Smooth muscle cell (in vitro differentiated cells): ENCODE data around the gene PDCD1. TPM values are rescaled to one million over a fixed set of nuclear protein-coding genes. Genes with fewer than 3 reads are reported as not detected.

ENCODE experiments used
- DNase-seq: peaks from one replicate; lab custom pipeline; 2025; ENCODE audit not compliant: unreplicated experiment; lab: John Stamatoyannopoulos, UW
- H2AFZ ChIP-seq: fragments of 200-600 bp; sonication (generic); 2 replicates; pipeline ENCODE4 v1.6.0; 2016; ENCODE audit warnings: antibody characterized with exemption, low read depth, mild to moderate bottlenecking
- H3F3A ChIP-seq: fragments of 200-600 bp; sonication (generic); 2 replicates; pipeline ENCODE4 v1.6.0; 2017; ENCODE audit warnings: antibody characterized with exemption, low read depth
- H3K27ac ChIP-seq: fragments of 200-600 bp; sonication (generic); 2 replicates; pipeline ENCODE4 v1.5.1; 2016; ENCODE audit warnings: low read depth, mild to moderate bottlenecking
- H3K27me3 ChIP-seq: fragments of 200-600 bp; sonication (generic); 2 replicates; pipeline ENCODE4 v1.6.1; 2016; ENCODE audit warnings: low read depth, mild to moderate bottlenecking
- H3K36me3 ChIP-seq: fragments of 200-600 bp; sonication (generic); 2 replicates; pipeline ENCODE4 v1.5.1; 2016; ENCODE audit warnings: low read depth
- H3K4me1 ChIP-seq: fragments of 200-600 bp; sonication (generic); 2 replicates; pipeline ENCODE4 v1.5.1; 2016; ENCODE audit warnings: low read depth
- H3K4me2 ChIP-seq: fragments of 200-600 bp; sonication (generic); 2 replicates; pipeline ENCODE4 v1.6.0; 2016; ENCODE audit warnings: mild to moderate bottlenecking
- H3K4me3 ChIP-seq: fragments of 200-600 bp; sonication (generic); 2 replicates; pipeline ENCODE4 v1.5.1; 2016; ENCODE audit warnings: mild to moderate bottlenecking
- H3K79me2 ChIP-seq: fragments of 200-600 bp; sonication (generic); 2 replicates; pipeline ENCODE4 v1.6.0; 2016; ENCODE audit warnings: low read depth, mild to moderate bottlenecking
- H3K9ac ChIP-seq: fragments of 200-600 bp; sonication (generic); 2 replicates; pipeline ENCODE4 v1.6.0; 2016; ENCODE audit warnings: low read depth
- H3K9me3 ChIP-seq: fragments of 200-600 bp; sonication (generic); replicated peaks from 2 replicates; pipeline ENCODE4 v1.5.1; 2016; ENCODE audit warnings: low read depth
- H4K20me1 ChIP-seq: fragments of 200-600 bp; sonication (generic); 2 replicates; pipeline ENCODE4 v1.6.0; 2016; ENCODE audit warnings: low read depth
- CTCF ChIP-seq: fragments of 200-600 bp; sonication (generic); IDR thresholded peaks from 2 replicates; pipeline ENCODE4 v1.5.1; 2017; ENCODE audit warnings: borderline replicate concordance, mild to moderate bottlenecking, antibody characterized with exemption; ENCODE audit not compliant: insufficient read depth, poor library complexity, severe bottlenecking
- WGBS: methylation state at CpG from one replicate; pipeline ENCODE4 v1.1.7; 2016; ENCODE audit warnings: low lambda C conversion rate; 5-methylcytosine and 5-hydroxymethylcytosine counted together
- polyA plus RNA-seq: library from polyadenylated mRNA; unstranded; fragments of >200 nt; fragmentation: Nextera tagmentation; extraction: Ambion mirVana; gene quantifications from 2 replicates; pipeline ENCODE4 v1.2.1, GENCODE V29; 2016
- total RNA-seq: library from RNA; depleted of rRNA; stranded (reverse); fragments of >200 nt; gene quantifications from 2 replicates; pipeline ENCODE4 v1.2.3, GENCODE V29; 2014

The PDCD1 gene
- total and polyA plus RNA-seq, 2 experiments from 2014 or later = not detected

GRCh38 chr2:241864168-241864849 lies 5.6 kb upstream of the PDCD1 start:
- no peaks in the 10 kb centered on the region for H3F3A ChIP-seq
- H3K9ac ChIP-seq = no peak overlapping the region
- no peaks in the 10 kb centered on the region for H3K79me2 ChIP-seq
- no peaks in the 10 kb centered on the region for H3K4me1 ChIP-seq
- no peaks in the 10 kb centered on the region for H4K20me1 ChIP-seq
- no peak overlapping the region for H2AFZ ChIP-seq
- H3K9me3 ChIP-seq = no peaks in the 10 kb centered on the region
- H3K27me3 ChIP-seq = no peaks in the 10 kb centered on the region
- 96% methylated on average over 2 of the region's 2 CpGs for WGBS
- no peak for TF ChIP-seq CTCF
- no peak overlapping the region for H3K27ac ChIP-seq
- H3K36me3 ChIP-seq = no peaks in the 10 kb centered on the region
- H3K4me3 ChIP-seq = no peak overlapping the region
- DNase-seq = no peak
- H3K4me2 ChIP-seq = no peak overlapping the region

- H2AFZ ChIP-seq = no peak overlapping the region
- no peak for TF ChIP-seq CTCF
- no peak overlapping the region for H3K27ac ChIP-seq
- no peaks in the 10 kb centered on the region for H3K4me1 ChIP-seq
- WGBS = 82% methylated on average over 29 of the region's 29 CpGs
- H3F3A ChIP-seq = no peaks in the 10 kb centered on the region
- no peak for DNase-seq
- H3K4me2 ChIP-seq = no peak overlapping the region
- H3K79me2 ChIP-seq = no peaks in the 10 kb centered on the region
- no peaks in the 10 kb centered on the region for H3K36me3 ChIP-seq
- H3K4me3 ChIP-seq = no peak overlapping the region
- H4K20me1 ChIP-seq = no peaks in the 10 kb centered on the region
- H3K9ac ChIP-seq = no peak overlapping the region
- no peaks in the 10 kb centered on the region for H3K27me3 ChIP-seq
- H3K9me3 ChIP-seq = no peaks in the 10 kb centered on the region
Observed at GRCh38 chr2:241863536-241863954, 4.9 kb upstream of the PDCD1 start.

- H3K79me2 ChIP-seq = no peaks in the 10 kb centered on the region
- H3K9me3 ChIP-seq = no peaks in the 10 kb centered on the region
- H3F3A ChIP-seq = no peaks in the 10 kb centered on the region
- H3K4me1 ChIP-seq = no peaks in the 10 kb centered on the region
- TF ChIP-seq CTCF = no peak
- H2AFZ ChIP-seq = no peak overlapping the region
- WGBS = 92% methylated on average over 22 of the region's 22 CpGs
- no peak overlapping the region for H3K27ac ChIP-seq
- no peak overlapping the region for H3K4me3 ChIP-seq
- no peak for DNase-seq
- no peaks in the 10 kb centered on the region for H4K20me1 ChIP-seq
- no peak overlapping the region for H3K4me2 ChIP-seq
- H3K36me3 ChIP-seq = no peaks in the 10 kb centered on the region
- no peaks in the 10 kb centered on the region for H3K27me3 ChIP-seq
- no peak overlapping the region for H3K9ac ChIP-seq
Observed at GRCh38 chr2:241862775-241863535, 4.3 kb upstream of the PDCD1 start.
